PFSK-1 (cell line): ENCODE data around the gene ETV4.

Experiments
- FOXP2 ChIP-seq: optimal IDR thresholded peaks from 2 replicates; pipeline ENCODE3; 2011; ENCODE audit warnings: borderline replicate concordance, control low read depth, inconsistent platforms; ENCODE audit not compliant: insufficient read depth; ENCODE audit errors: extremely low read length, extremely low read depth
- POLR2AphosphoS5 ChIP-seq: IDR thresholded peaks from 2 replicates; pipeline ENCODE4 v1.6.1; 2012; ENCODE audit warnings: low read depth, mild to moderate bottlenecking, control low read depth, low read length, moderate library complexity
- SIN3A ChIP-seq: IDR thresholded peaks from 2 replicates; pipeline ENCODE4 v1.6.1; 2012; ENCODE audit warnings: mild to moderate bottlenecking, low read length, moderate library complexity, borderline replicate concordance; ENCODE audit not compliant: insufficient read depth
- TAF1 ChIP-seq: IDR thresholded peaks from 2 replicates; pipeline ENCODE4 v1.6.1; 2012; ENCODE audit warnings: low read length, control low read depth, borderline replicate concordance; ENCODE audit not compliant: insufficient read depth
- TF ChIP-seq, protein P1 (sequence below), 2 experiments: IDR thresholded peaks; 2 replicates each; pipeline versions ENCODE4 v1.6.1 to v1.8.0; 2011 to 2012; ENCODE audit warnings: low read depth in 2 of 2, low read length in 2 of 2, control low read depth in 1 of 2, inconsistent platforms in 1 of 2, mild to moderate bottlenecking in 1 of 2, moderate library complexity in 1 of 2; ENCODE audit not compliant: insufficient read depth in 1 of 2

The ETV4 gene

DNA sequence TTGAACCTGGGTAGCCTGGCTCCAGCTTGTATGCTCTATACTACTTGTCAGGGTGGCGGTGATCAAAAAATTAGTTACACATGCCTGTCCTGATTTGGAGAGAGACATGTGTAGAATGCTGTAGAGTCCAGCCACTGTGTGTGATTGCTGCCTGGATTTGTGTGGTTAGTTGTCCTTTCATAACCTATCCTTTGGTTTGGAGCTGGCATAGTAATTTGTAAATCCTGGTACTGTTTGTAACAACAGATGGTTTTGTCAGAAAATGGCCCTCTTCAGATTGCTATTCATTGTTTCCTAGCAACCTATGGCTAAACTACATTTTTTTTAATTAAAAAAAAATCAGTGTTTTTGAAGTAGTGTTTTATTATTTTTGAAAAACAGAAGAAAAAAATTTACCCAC, 30.5 kb downstream of the ETV4 start:
- TF ChIP-seq SIN3A (no peak), TAF1 (no peak), FOXP2 (no peak), POLR2AphosphoS5 (no peak)
- TF ChIP-seq, protein P1, sequence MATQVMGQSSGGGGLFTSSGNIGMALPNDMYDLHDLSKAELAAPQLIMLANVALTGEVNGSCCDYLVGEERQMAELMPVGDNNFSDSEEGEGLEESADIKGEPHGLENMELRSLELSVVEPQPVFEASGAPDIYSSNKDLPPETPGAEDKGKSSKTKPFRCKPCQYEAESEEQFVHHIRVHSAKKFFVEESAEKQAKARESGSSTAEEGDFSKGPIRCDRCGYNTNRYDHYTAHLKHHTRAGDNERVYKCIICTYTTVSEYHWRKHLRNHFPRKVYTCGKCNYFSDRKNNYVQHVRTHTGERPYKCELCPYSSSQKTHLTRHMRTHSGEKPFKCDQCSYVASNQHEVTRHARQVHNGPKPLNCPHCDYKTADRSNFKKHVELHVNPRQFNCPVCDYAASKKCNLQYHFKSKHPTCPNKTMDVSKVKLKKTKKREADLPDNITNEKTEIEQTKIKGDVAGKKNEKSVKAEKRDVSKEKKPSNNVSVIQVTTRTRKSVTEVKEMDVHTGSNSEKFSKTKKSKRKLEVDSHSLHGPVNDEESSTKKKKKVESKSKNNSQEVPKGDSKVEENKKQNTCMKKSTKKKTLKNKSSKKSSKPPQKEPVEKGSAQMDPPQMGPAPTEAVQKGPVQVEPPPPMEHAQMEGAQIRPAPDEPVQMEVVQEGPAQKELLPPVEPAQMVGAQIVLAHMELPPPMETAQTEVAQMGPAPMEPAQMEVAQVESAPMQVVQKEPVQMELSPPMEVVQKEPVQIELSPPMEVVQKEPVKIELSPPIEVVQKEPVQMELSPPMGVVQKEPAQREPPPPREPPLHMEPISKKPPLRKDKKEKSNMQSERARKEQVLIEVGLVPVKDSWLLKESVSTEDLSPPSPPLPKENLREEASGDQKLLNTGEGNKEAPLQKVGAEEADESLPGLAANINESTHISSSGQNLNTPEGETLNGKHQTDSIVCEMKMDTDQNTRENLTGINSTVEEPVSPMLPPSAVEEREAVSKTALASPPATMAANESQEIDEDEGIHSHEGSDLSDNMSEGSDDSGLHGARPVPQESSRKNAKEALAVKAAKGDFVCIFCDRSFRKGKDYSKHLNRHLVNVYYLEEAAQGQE (IDR thresholded peaks at IDR 0.05; ENCODE audit: insufficient read depth in 1 of 2, low read depth in 2 of 2, low read length in 2 of 2) = no peak

DNA sequence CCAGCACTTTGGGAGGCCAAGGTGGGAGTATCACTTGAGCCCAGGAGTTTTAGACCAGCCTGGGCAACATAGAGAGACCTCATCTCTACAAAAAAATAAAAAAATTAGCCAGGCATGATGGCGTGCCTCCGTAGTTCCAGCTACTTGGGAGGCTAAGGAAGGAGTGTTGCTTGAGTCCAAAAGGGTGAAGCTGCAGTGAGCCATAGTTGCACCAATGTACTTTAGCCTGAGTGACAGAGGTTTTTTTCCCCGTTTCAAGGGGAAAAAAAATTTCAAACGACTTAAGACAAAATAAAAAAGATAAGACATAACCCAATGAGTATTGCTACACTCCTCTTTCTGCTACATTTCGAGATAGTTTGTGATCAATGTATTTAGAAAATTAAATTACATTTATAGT, 55.5 kb downstream of the ETV4 start:
- no peak for TF ChIP-seq FOXP2

DNA sequence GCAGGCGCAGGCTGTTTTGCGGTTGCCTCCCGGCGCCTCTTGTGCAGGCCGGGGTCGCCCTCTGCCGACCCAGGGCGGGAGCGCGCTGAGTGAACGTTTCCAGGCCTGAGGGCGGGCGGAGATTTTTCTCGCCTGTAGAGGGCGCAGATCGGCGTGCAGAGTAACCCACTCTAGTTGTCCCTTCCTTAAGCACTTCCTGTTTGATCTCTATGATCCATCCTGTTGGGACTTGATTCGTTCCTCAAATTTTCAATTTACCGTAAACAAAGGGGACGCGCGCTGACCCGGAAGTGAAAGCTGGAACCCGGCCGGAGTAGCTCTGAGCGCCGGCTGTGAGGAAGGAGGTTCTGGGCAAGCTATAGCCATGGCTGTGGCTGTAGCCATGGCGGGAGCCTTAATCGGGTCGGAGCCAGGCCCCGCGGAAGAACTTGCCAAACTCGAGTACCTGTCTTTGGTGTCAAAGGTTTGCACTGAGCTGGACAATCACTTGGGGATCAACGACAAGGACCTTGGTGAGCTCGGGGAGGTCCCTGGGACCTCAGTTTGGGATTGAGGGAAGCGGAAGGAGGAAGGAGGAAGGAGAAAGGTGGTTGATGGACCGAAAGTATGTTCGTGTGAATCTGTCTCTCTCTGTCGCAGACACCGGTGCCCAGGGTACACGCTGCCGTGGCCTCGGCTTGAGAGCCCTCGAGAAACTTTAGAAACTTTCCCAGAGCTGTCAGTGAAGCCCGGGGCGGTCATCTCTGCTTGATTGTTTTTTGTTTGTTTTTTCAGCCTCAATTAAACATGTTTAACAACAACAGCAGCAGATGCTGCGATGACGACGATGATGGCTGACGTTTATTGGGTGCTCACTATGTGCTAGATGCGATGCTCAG, 62.2 kb downstream of the ETV4 start, which contains the start of gene DHX8:
TSS of gene DHX8 (plus strand) at position 302 of the 878 bp plus-strand sequence. CDS start at position 365, 63 bp downstream.
- peak; percentile 71; the same call in 1 of the 2 replicates for TF ChIP-seq TAF1
- TF ChIP-seq POLR2AphosphoS5 = peak; percentile 94
- TF ChIP-seq SIN3A = peak; percentile 70; the same call in 1 of the 2 replicates
- peak; percentile 90 for TF ChIP-seq FOXP2
- TF ChIP-seq, protein P1 (IDR thresholded peaks at IDR 0.05; ENCODE audit: insufficient read depth in 1 of 2, low read depth in 2 of 2, low read length in 2 of 2) = no peak

DNA sequence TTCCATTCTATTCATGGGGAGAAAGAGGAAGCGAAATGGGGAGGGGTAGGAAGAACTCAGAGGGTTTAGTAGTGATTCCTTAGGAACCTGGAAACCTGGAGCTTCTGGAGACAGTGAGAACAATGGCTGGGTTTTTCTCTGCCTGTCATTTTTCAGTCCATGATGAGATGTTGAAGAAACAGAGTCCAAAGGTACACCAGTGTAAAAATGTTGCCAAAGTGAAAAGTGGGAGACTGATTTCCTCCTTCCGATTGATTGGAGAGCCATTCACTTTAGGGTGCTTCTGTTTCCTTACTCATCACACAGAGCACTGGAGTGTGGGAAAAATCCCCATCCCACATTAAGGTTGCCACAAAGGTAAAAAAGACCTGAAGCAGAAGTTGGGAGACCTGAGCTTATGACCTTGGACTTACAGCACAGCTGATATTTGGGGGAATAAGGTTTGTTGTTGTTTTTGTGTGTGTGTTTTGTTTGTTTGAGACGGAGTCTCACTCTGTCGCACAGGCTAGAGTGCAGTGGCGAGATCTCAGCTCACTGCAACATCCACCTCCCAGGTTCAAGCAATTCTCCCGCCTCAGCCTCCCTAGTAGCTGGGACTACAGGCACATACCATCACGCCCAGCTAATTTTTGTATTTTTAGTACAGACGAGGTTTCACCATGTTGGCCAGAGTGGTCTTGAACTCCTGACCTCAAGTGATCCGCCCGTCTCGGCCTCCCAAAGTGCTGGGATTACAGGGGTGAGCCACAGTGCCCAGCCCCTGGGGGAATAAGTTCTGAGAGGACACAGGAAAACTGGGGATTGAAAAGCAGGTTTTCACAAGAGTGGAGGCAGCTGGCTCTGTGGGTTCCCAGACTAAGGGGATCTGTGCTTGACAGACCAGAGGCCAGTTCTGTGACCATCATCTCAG, 63.8 kb downstream of the ETV4 start:
- TF ChIP-seq SIN3A = no peak
- TF ChIP-seq, protein P1 (IDR thresholded peaks at IDR 0.05; ENCODE audit: insufficient read depth in 1 of 2, low read depth in 2 of 2, low read length in 2 of 2) = no peak
- TF ChIP-seq TAF1 = no peak
- no peak for TF ChIP-seq POLR2AphosphoS5
- TF ChIP-seq FOXP2 = no peak

DNA sequence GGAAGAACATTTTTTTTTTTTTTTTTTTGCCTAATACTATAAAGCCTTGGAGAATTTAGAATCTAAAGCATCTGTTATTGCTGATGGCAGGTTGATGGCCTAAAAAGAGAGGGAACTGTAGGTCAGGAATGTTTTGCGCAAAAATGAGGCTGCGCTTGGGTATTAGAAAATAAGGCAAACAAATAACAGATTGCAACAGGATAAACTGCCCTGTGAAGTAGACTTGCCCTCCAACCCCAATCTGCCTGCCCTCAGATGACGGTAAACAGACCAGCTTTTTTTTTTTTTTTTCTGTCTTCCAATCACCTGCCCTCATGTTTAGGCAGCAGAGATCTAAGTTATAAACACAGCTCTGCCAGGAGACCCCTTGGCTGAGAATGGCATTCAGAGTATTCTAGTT, 66.2 kb downstream of the ETV4 start:
- TF ChIP-seq FOXP2 = no peak
- TF ChIP-seq SIN3A = no peak
- TF ChIP-seq, protein P1 (IDR thresholded peaks at IDR 0.05; ENCODE audit: insufficient read depth in 1 of 2, low read depth in 2 of 2, low read length in 2 of 2) = no peak
- no peak for TF ChIP-seq TAF1
- no peak for TF ChIP-seq POLR2AphosphoS5
